Panc1 (cell line): ENCODE measurements around the gene PCSK5. TPM values are rescaled to one million over a fixed set of nuclear protein-coding genes. Genes with fewer than 3 reads are reported as not detected.

Experiments used
- ATAC-seq: fragments of 200-7000 bp; cut with Tn5 transposase; 2 replicates; pipeline ENCODE4 v1.9.1; 2020; ENCODE audit warnings: mild to moderate bottlenecking, moderate library complexity
- BruUV-seq: library from RNA; stranded (reverse); fragments of 400-500 nt; replicated peaks from 2 replicates; lab custom pipeline; 2021; lab: Mats Ljungman, UMichigan
- CTCF ChIA-PET: fragments of 300-600 bp; sonication (Branson Sonifier 250); formaldehyde crosslinking; loops from one replicate; lab custom pipeline; 2022; ENCODE audit warnings: antibody characterized with exemption; lab: Charles Lee
- POLR2A ChIA-PET: fragments of 300-600 bp; sonication (Branson Sonifier 250); formaldehyde crosslinking; loops from one replicate; lab custom pipeline; 2022; ENCODE audit warnings: antibody characterized with exemption; lab: Charles Lee
- DNase-seq: peaks from one replicate; pipeline ENCODE4 v3.0.0-alpha.2; 2010; ENCODE audit warnings: low read depth, low spot score
- H3K27ac ChIP-seq: 2 replicates; pipeline ENCODE4 v1.5.1; 2011; ENCODE audit warnings: mild to moderate bottlenecking, low read length, inconsistent platforms
- H3K27me3 ChIP-seq: fragments of 200-500 bp; sonication (Bioruptor generic); 2 replicates; pipeline ENCODE4 v1.6.0; 2014; ENCODE audit warnings: low read length, inconsistent platforms; ENCODE audit not compliant: control insufficient read depth, insufficient read depth
- H3K36me3 ChIP-seq: fragments of 200-500 bp; sonication (Bioruptor generic); 2 replicates; pipeline ENCODE4 v1.5.1; 2014; ENCODE audit warnings: inconsistent platforms, mild to moderate bottlenecking, low read length, moderate library complexity; ENCODE audit not compliant: control insufficient read depth, insufficient read depth
- H3K4me1 ChIP-seq: 2 replicates; pipeline ENCODE4 v1.5.1; 2011; ENCODE audit warnings: inconsistent platforms, mild to moderate bottlenecking, low read length, moderate library complexity; ENCODE audit not compliant: control insufficient read depth, insufficient read depth
- H3K4me3 ChIP-seq, 2 experiments: 2 replicates each; pipeline ENCODE4 v1.5.1; 2011 to 2012; ENCODE audit warnings: low read depth in 2 of 2, low read length in 2 of 2, mild to moderate bottlenecking in 2 of 2, inconsistent platforms in 1 of 2, moderate library complexity in 1 of 2
- H3K9me3 ChIP-seq: fragments of 200-500 bp; sonication (Bioruptor generic); 2 replicates; pipeline ENCODE4 v1.5.1; 2014; ENCODE audit warnings: low read depth, mild to moderate bottlenecking, inconsistent platforms, low read length, moderate library complexity; ENCODE audit not compliant: control insufficient read depth, insufficient read depth
- CTCF ChIP-seq: fragments of 450-650 bp; IDR thresholded peaks from 2 replicates; pipeline ENCODE4 v1.5.1; 2017; ENCODE audit warnings: mild to moderate bottlenecking
- POLR2AphosphoS5 ChIP-seq: IDR thresholded peaks from 2 replicates; pipeline ENCODE4 v1.6.1; 2012; ENCODE audit warnings: mild to moderate bottlenecking, low read depth, low read length, moderate library complexity
- REST ChIP-seq, 2 experiments: IDR thresholded peaks; 2 replicates each; pipeline ENCODE4 v1.6.1; 2011 to 2012; ENCODE audit warnings: low read depth in 2 of 2, control low read depth in 1 of 2, low read length in 1 of 2, mild to moderate bottlenecking in 1 of 2, moderate library complexity in 1 of 2; ENCODE audit not compliant: insufficient read depth in 1 of 2
- SIN3A ChIP-seq: IDR thresholded peaks from 2 replicates; pipeline ENCODE4 v1.6.1; 2012; ENCODE audit warnings: low read depth, mild to moderate bottlenecking, low read length, moderate library complexity, borderline replicate concordance; ENCODE audit not compliant: insufficient read depth
- TCF7L2 ChIP-seq: IDR thresholded peaks from 2 replicates; pipeline ENCODE4 v1.6.1; 2011; ENCODE audit warnings: mild to moderate bottlenecking, low read depth, low read length, inconsistent platforms
- in situ Hi-C: cut with HindIII; loops from 2 replicates; pipeline ENCODE4 v1.10.0; 2016; ENCODE audit warnings: low sequenced_read_pairs, low pct_unique_long_range_greater_than_20kb
- intact Hi-C: fragments of 100-400 bp; cut with micrococcal nuclease; formaldehyde crosslinking; loops from one replicate; pipeline ENCODE4 v1.10.0; 2022; ENCODE audit not compliant: unreplicated experiment
- total RNA-seq: library from RNA; stranded (reverse); gene quantifications from one replicate; pipeline ENCODE4 v1.2.1, GENCODE V29; 2021; ENCODE audit not compliant: unreplicated experiment

PCSK5 gene
- total RNA-seq, 1 experiment from 2014 or later: 0.21 TPM

GRCh38 chr9:76396144-76396543, 505.7 kb downstream of the PCSK5 start:
- BruUV-seq: no TSS peak
- POLR2A ChIA-PET: no interaction called here

GRCh38 chr9:76396597-76396996, 506.1 kb downstream of the PCSK5 start:
- BruUV-seq: no TSS peak
- DNase-seq: no peak
- TF ChIP-seq REST (IDR thresholded peaks at IDR 0.05; ENCODE audit: insufficient read depth in 1 of 2, low read depth in 2 of 2, low read length in 1 of 2) (no peak), POLR2AphosphoS5 (no peak), TCF7L2 (no peak), CTCF (no peak), SIN3A (no peak)
- no peaks in the 10 kb centered on the region for H3K9me3 ChIP-seq
- no peak for ATAC-seq
- in situ Hi-C loops: no loop called here
- H3K4me1 ChIP-seq: peaks cover 4% of the 10 kb centered on the region; the same call in 1 of the 2 replicates
- CTCF ChIA-PET: no interaction called here
- H3K27me3 ChIP-seq: no peaks in the 10 kb centered on the region
- H3K36me3 ChIP-seq: no peaks in the 10 kb centered on the region; the same call in 1 of the 2 replicates
- POLR2A ChIA-PET: no interaction called here
- intact Hi-C loops: no loop called here
- no peak overlapping the region for H3K27ac ChIP-seq
- H3K4me3 ChIP-seq: no peak overlapping the region

More at GRCh38 chr9:76396144-76396543, 505.7 kb downstream of the PCSK5 start:
- Histone ChIP-seq H3K27me3 (no peaks in the 10 kb centered on the region), H3K9me3 (no peaks in the 10 kb centered on the region), H3K27ac (no peak overlapping the region), H3K4me1 (peaks cover 4% of the 10 kb centered on the region; the same call in 1 of the 2 replicates), H3K36me3 (no peaks in the 10 kb centered on the region; the same call in none of the 2 replicates), H3K4me3 (no peak overlapping the region)
- no peak for ATAC-seq
- no peak for TF ChIP-seq TCF7L2
- intact Hi-C loops: no loop called here
- DNase-seq: no peak
- CTCF ChIA-PET: no interaction called here
- in situ Hi-C loops: no loop called here

GRCh38 chr9:76399856-76400255, 509.4 kb downstream of the PCSK5 start:
- POLR2A ChIA-PET: no interaction called here
- ATAC-seq: no peak
- CTCF ChIA-PET: no interaction called here

More at GRCh38 chr9:76399856-76400255, 509.4 kb downstream of the PCSK5 start:
- in situ Hi-C loops (no loop called here), intact Hi-C loops (no loop called here)
- BruUV-seq: no TSS peak
- Histone ChIP-seq H3K27me3 (no peaks in the 10 kb centered on the region), H3K36me3 (no peaks in the 10 kb centered on the region; the same call in 1 of the 2 replicates), H3K4me3 (no peak overlapping the region), H3K9me3 (no peaks in the 10 kb centered on the region), H3K27ac (no peak overlapping the region), H3K4me1 (peaks cover 4% of the 10 kb centered on the region; the same call in 1 of the 2 replicates)
- DNase-seq: no peak
- TF ChIP-seq TCF7L2 (no peak), CTCF (no peak), SIN3A (no peak), POLR2AphosphoS5 (no peak), REST (IDR thresholded peaks at IDR 0.05; ENCODE audit: insufficient read depth in 1 of 2, low read depth in 2 of 2, low read length in 1 of 2) (no peak)
